ENCODE results near the gene SLC25A25. TPM values are rescaled to one million over a fixed set of nuclear protein-coding genes. Genes with fewer than 3 reads are reported as not detected.

SLC25A25 gene
- total and polyA plus RNA-seq, 2 of the 8 experiments (the other 6 are each of a cell fraction or from before 2014, with no cell fraction given) = 6.5 to 18.5 TPM

DNA sequence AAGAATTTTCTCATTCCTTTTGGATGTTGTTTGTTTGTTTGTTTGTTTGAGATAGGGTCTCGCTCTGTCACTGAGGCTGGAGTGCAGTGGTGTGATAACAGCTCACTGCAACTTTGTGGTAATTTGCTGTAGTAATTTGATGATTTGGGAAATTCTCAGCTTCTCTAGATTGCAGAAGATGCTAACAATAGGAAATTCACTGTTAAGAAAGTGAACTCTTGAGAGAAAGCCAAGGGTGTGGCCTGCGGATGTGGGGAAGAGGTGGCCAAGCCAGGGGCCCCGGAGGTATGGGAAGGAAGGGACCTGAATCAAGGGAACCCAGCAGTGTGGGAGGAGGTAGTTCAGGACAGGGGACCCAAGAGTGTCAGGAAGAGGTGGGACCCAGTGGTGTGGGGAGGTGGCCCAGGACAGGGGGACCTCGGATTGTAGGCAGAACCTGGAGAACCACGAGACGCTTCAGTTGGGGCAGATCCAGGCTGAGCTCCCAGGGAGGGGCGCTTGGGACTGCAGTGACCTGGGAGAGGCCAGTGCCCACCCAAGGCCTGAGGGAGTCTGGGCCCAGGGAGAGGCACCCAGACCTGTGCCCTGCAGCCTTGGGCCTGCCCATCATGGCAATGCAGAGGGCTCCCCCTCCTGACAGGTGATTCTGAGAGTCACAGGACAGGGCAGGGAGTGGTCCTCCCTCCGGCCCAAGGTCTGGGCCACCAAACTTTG, 75.7 kb downstream of the SLC25A25 start:
- WGBS, 2 experiments (ENCODE audit: extremely low coverage in 1 of 2, insufficient coverage in 1 of 2, insufficient read length in 1 of 2, insufficient replicate concordance in 2 of 2, low coverage in 1 of 2, low lambda C conversion rate in 2 of 2, missing lambda C conversion rate in 1 of 2) = 94% methylated on average over 8 of the region's 8 CpGs; no CpG with 5 or more reads in 1 of the 2 experiments
- Histone ChIP-seq H4K91ac (replicated peaks; ENCODE audit: insufficient read length, low read length) (no peak overlapping the region), H4K8ac (ENCODE audit: extremely low read depth, insufficient read depth, low read length) (peak overlapping the region; percentile 73; the same call in 1 of the 2 replicates), H4K5ac (ENCODE audit: insufficient read length, low read depth, low read length) (no peak overlapping the region), H3K4me2 (ENCODE audit: insufficient read depth in 1 of 2, low read depth in 2 of 2, low read length in 2 of 2) (no peak overlapping the region), H2AK5ac (ENCODE audit: low read depth, low read length) (no peak overlapping the region), H3K56ac (replicated peaks; ENCODE audit: insufficient read length, low read depth, low read length) (no peak overlapping the region), H2BK5ac (ENCODE audit: low read depth, low read length) (no peak overlapping the region), H3K27ac (ENCODE audit: low read depth, low read length) (no peak overlapping the region), H4K20me1 (replicated peaks in 1 of 2; ENCODE audit: control insufficient read depth in 1 of 2, insufficient read depth in 2 of 2, low read length in 2 of 2) (no peaks in the 10 kb centered on the region), H2AFZ (ENCODE audit: low read length) (no peak overlapping the region), H2BK20ac (ENCODE audit: low read length) (no peak overlapping the region), H3K4me1 (replicated peaks in 1 of 4; ENCODE audit: control insufficient read depth in 3 of 4, insufficient read depth in 4 of 4, low read length in 3 of 4) (no peaks in the 10 kb centered on the region), H3K9ac (replicated peaks in 1 of 4; ENCODE audit: extremely low read depth in 1 of 4, low read depth in 3 of 4, low read length in 3 of 4) (no peak overlapping the region), H3K27me3 (replicated peaks in 1 of 4; ENCODE audit: control insufficient read depth in 3 of 4, extremely low read depth in 1 of 4, insufficient read depth in 3 of 4, low read length in 3 of 4) (no peaks in the 10 kb centered on the region), H3K18ac (ENCODE audit: extremely low read depth, low read length) (no peak overlapping the region), H3K79me2 (ENCODE audit: control insufficient read depth in 1 of 2, insufficient read depth in 2 of 2, low read length in 2 of 2) (no peaks in the 10 kb centered on the region), H3K4me3 (ENCODE audit: extremely low read depth in 1 of 4, insufficient read depth in 2 of 4, low read depth in 3 of 4, low read length in 4 of 4) (no peak overlapping the region), H3K36me3 (ENCODE audit: control insufficient read depth in 2 of 4, insufficient read depth in 4 of 4, low read length in 3 of 4) (no peaks in the 10 kb centered on the region), H2BK15ac (ENCODE audit: low read length) (no peak overlapping the region), H3K23ac (ENCODE audit: insufficient read length) (no peak overlapping the region), H3K9me3 (ENCODE audit: insufficient read depth in 2 of 2, low read depth in 1 of 2, low read length in 1 of 2) (no peaks in the 10 kb centered on the region), H2BK12ac (ENCODE audit: low read depth, low read length) (no peak overlapping the region), H3K4ac (replicated peaks; ENCODE audit: insufficient read length, low read depth, low read length) (no peak overlapping the region), H3K14ac (ENCODE audit: insufficient read length) (no peak overlapping the region), H3K79me1 (ENCODE audit: low read depth, low read length) (no peaks in the 10 kb centered on the region), H3K23me2 (ENCODE audit: low read depth, low read length) (no peaks in the 10 kb centered on the region), H2BK120ac (replicated peaks; ENCODE audit: low read depth, low read length) (no peak overlapping the region)
- FAIRE-seq = no peak
- TF ChIP-seq CEBPB (IDR thresholded peaks at IDR 0.05; ENCODE audit: low read depth, low read length) (no peak), GABPA (IDR thresholded peaks at IDR 0.05; ENCODE audit: borderline replicate concordance, insufficient read depth, low read length) (no peak), RAD21 (IDR thresholded peaks at IDR 0.05 in 1 of 2, conservative IDR thresholded peaks at IDR 0.05 in 1 of 2; ENCODE audit: low read depth in 2 of 2, low read length in 2 of 2) (peak; percentile 17 to 28; a peak in 1 of 4 replicates), SP1 (IDR thresholded peaks at IDR 0.05; ENCODE audit: low read depth, low read length) (no peak), TBP (IDR thresholded peaks at IDR 0.05; ENCODE audit: low read depth, low read length) (no peak), RFX5 (IDR thresholded peaks at IDR 0.05; ENCODE audit: borderline replicate concordance, low read depth, low read length) (no peak), MAFK (IDR thresholded peaks at IDR 0.05; ENCODE audit: low read depth, low read length) (no peak), SP2 (IDR thresholded peaks at IDR 0.05; ENCODE audit: low read length) (no peak), SAP30 (IDR thresholded peaks at IDR 0.05; ENCODE audit: insufficient read depth, insufficient replicate concordance, low read length) (no peak)
- TF ChIP-seq, protein P1, sequence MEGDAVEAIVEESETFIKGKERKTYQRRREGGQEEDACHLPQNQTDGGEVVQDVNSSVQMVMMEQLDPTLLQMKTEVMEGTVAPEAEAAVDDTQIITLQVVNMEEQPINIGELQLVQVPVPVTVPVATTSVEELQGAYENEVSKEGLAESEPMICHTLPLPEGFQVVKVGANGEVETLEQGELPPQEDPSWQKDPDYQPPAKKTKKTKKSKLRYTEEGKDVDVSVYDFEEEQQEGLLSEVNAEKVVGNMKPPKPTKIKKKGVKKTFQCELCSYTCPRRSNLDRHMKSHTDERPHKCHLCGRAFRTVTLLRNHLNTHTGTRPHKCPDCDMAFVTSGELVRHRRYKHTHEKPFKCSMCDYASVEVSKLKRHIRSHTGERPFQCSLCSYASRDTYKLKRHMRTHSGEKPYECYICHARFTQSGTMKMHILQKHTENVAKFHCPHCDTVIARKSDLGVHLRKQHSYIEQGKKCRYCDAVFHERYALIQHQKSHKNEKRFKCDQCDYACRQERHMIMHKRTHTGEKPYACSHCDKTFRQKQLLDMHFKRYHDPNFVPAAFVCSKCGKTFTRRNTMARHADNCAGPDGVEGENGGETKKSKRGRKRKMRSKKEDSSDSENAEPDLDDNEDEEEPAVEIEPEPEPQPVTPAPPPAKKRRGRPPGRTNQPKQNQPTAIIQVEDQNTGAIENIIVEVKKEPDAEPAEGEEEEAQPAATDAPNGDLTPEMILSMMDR (IDR thresholded peaks at IDR 0.05; ENCODE audit: control extremely low read depth in 1 of 3, insufficient read depth in 1 of 3, low read depth in 1 of 3, low read length in 3 of 3) = peak in 1 of 3 experiments; percentile 8; a peak in 1 of 4 replicates
- ChIA-PET POLR2A (ENCODE audit: partially characterized antibody) (interaction anchor here (0.6 to 1.1 kb wide), 3 partner anchors 15 to 45 kb away, joined by 3 to 4 read pairs (median 3); no protein-coding TSS in a partner anchor), CTCF (ENCODE audit: partially characterized antibody) (interaction anchor here (0.7 to 2.8 kb wide), 5 partner anchors 8 to 929 kb away, joined by 3 to 15 read pairs (median 3); no protein-coding TSS in a partner anchor)
- no peak for DNase-seq (ENCODE audit: low read depth in 1 of 2, low spot score in 2 of 2)
